Measurements from ENCODE around the gene CMTR1. TPM values are rescaled to one million over a fixed set of nuclear protein-coding genes. Genes with fewer than 3 reads are reported as not detected.
"Not testable (repeated sequence)": the region's sequence is repeated elsewhere in the genome, so short reads cannot be mapped to it uniquely, and the experiment has no call there.

Gene CMTR1
- total and polyA plus RNA-seq, 2 donors from 2014 or later: 17.3 to 35.6 TPM

DNA sequence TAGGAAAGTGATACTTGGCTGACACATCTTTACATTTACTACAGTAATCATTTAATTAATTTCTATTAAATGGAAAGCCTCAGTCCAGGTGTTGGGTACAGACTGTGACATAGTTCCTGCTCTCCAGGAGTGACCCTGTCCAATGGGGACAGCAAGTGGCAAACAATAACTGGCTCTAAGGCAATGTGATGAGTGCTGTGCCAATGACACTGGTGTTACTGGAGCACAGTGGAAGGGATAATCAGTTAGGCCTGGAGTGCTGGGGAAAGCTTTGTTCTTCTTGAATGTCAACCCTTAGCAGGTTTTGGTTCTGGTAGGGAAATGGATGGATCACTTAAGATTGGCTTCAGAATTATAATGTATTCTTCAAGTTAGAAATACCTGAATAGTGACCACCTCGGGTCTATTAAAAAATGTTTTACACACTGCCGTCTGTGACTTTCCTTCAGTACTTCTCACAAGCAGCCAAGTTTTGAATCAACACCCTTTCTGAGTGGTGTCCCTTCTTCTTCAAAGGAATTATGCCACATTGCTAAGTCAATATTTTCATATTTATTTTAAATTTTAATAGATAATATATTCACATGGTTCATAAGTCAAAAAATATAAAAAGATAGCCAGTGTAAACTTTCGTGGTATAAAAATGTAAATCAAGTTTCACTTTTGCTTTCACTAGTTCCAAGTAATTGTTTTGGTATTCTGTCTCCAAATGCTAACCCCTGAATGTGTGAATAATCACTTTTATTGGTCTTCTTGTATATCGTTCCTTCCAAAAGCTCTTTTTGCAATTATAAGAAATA lies 9.6 kb downstream of the CMTR1 start:
- intact Hi-C loops (cut with DNase I): no loop called here
- H3K9ac ChIP-seq (ENCODE audit: low read length in 3 of 3): peak overlapping the region in 1 of 3 donors; percentile 48
- FAIRE-seq: no peak
- peak overlapping the region in 2 of 3 donors; percentile 19 to 31 for H3K4me3 ChIP-seq (ENCODE audit: low read length in 3 of 3)
- DNase-seq: no peak
- TF ChIP-seq, protein P1, sequence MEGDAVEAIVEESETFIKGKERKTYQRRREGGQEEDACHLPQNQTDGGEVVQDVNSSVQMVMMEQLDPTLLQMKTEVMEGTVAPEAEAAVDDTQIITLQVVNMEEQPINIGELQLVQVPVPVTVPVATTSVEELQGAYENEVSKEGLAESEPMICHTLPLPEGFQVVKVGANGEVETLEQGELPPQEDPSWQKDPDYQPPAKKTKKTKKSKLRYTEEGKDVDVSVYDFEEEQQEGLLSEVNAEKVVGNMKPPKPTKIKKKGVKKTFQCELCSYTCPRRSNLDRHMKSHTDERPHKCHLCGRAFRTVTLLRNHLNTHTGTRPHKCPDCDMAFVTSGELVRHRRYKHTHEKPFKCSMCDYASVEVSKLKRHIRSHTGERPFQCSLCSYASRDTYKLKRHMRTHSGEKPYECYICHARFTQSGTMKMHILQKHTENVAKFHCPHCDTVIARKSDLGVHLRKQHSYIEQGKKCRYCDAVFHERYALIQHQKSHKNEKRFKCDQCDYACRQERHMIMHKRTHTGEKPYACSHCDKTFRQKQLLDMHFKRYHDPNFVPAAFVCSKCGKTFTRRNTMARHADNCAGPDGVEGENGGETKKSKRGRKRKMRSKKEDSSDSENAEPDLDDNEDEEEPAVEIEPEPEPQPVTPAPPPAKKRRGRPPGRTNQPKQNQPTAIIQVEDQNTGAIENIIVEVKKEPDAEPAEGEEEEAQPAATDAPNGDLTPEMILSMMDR (IDR thresholded peaks at IDR 0.05; ENCODE audit: borderline replicate concordance, extremely low read depth, insufficient read depth): no peak
- H3K27ac ChIP-seq (ENCODE audit: low read depth in 2 of 2, low read length in 2 of 2): peak overlapping the region in 1 of 2 donors; percentile 63
- H3K4me1 ChIP-seq (ENCODE audit: control insufficient read depth in 2 of 3, insufficient read depth in 2 of 3, low read depth in 1 of 3, low read length in 3 of 3): peaks cover 0 to 3% (median 0%) of the 10 kb centered on the region in 3 donors
- H3K9me3 ChIP-seq (ENCODE audit: control insufficient read depth in 2 of 3, insufficient read depth in 1 of 3, low read length in 3 of 3): no peaks in the 10 kb centered on the region
- H3K36me3 ChIP-seq (ENCODE audit: control insufficient read depth in 2 of 3, insufficient read depth in 3 of 3, low read length in 3 of 3): peaks cover 4 to 46% (median 19%) of the 10 kb centered on the region in 3 donors
- no peaks in the 10 kb centered on the region for H3K27me3 ChIP-seq (ENCODE audit: control insufficient read depth, insufficient read depth, low read length)

DNA sequence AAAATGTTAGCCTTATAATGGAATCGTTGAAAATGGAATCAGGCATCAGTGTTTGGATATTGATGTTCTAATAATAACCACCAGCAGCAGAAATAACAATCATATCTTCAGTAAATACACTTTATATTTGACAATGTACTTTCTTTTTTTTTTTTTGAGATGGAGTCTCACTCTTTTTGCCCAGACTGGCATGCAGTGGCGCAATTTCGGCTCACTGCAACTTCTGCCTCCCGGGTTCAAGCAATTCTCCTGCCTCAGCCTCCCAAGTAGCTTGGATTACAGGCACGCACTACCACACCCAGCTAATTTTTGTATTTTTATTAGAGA lies 10.2 kb downstream of the CMTR1 start:
- H3K9ac ChIP-seq (ENCODE audit: low read length in 3 of 3); H3K27ac ChIP-seq (ENCODE audit: low read depth in 2 of 2, low read length in 2 of 2); FAIRE-seq; H3K4me1 ChIP-seq (ENCODE audit: control insufficient read depth in 2 of 3, insufficient read depth in 2 of 3, low read depth in 1 of 3, low read length in 3 of 3); intact Hi-C loops (cut with DNase I); DNase-seq; H3K9me3 ChIP-seq (ENCODE audit: control insufficient read depth in 2 of 3, insufficient read depth in 1 of 3, low read length in 3 of 3); H3K27me3 ChIP-seq (ENCODE audit: control insufficient read depth, insufficient read depth, low read length): not testable (repeated sequence)
- Histone ChIP-seq H3K4me3 (ENCODE audit: low read length in 3 of 3) (peak overlapping the region in 2 of 3 donors; percentile 7 to 19), H3K36me3 (ENCODE audit: control insufficient read depth in 2 of 3, insufficient read depth in 3 of 3, low read length in 3 of 3) (peaks cover 3 to 41% (median 15%) of the 10 kb centered on the region in 3 donors)

DNA sequence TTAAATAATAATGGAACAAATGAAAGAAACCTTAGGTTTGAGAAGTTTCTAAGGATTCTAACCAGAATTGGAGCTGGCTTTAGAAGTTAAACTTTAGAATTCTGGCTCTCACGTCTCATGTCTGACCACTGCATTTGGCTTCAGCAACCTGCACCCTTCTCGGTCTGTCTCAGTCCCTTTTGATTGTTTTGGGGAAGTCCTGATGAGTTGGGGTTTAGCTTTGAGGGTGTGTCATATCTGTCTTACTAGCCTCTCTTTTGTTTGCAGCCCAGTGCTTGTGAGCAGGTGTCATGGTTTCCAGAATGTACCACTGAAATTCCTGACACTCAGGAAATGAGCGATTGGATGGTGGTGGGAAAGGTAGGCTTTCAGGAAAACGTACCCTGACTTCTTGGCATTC lies 17.0 kb downstream of the CMTR1 start:
- FAIRE-seq (no peak), DNase-seq (no peak)
- H3K4me1 ChIP-seq (ENCODE audit: control insufficient read depth in 2 of 3, insufficient read depth in 2 of 3, low read depth in 1 of 3, low read length in 3 of 3): no peaks in the 10 kb centered on the region
- TF ChIP-seq, protein P1 (IDR thresholded peaks at IDR 0.05; ENCODE audit: borderline replicate concordance, extremely low read depth, insufficient read depth): no peak
- intact Hi-C loops (cut with DNase I): no loop called here
- H3K27me3 ChIP-seq (ENCODE audit: control insufficient read depth, insufficient read depth, low read length): no peaks in the 10 kb centered on the region
- H3K9me3 ChIP-seq (ENCODE audit: control insufficient read depth in 2 of 3, insufficient read depth in 1 of 3, low read length in 3 of 3): no peaks in the 10 kb centered on the region
- no peak overlapping the region for H3K27ac ChIP-seq (ENCODE audit: low read depth in 2 of 2, low read length in 2 of 2)
- H3K9ac ChIP-seq (ENCODE audit: low read length in 3 of 3): no peak overlapping the region
- peaks cover 7 to 59% (median 45%) of the 10 kb centered on the region in 3 donors for H3K36me3 ChIP-seq (ENCODE audit: control insufficient read depth in 2 of 3, insufficient read depth in 3 of 3, low read length in 3 of 3)
- no peak overlapping the region for H3K4me3 ChIP-seq (ENCODE audit: low read length in 3 of 3)

DNA sequence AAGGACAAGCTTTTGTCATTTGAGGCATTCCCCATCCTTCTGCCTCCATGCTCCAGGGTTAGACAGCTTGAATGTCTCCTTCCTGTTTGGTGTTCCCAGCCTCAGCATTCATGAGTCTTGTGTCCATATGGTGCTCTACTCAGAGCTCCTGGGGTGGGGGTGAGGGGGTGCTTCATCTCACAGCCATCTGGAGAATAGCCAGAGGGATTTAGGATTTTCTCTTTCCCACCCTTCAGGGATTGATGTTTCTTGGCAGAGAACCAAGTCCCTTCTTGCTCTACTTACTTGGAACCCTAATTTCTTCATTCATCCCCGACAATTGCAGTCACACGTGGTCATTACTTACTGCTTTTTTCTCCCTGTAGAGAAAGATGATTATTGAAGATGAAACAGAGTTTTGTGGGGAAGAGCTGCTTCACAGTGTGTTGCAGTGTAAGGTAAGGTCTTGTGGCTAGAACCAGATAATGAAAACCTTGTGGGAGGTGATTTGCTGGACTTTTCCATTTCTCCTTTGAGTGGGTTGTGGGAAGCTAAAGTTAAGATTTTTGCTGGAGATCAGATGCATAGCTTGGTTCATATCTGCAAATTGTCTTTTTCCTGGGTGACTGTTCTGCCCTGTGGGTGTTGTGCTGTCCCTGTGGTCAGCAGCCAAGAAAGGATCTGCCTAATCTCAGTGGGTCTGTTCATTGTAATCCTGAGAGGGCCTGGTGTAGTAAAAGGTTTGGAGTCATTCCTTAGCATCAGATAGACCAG lies 18.6 kb downstream of the CMTR1 start:
- no peak for FAIRE-seq
- Histone ChIP-seq H3K27me3 (ENCODE audit: control insufficient read depth, insufficient read depth, low read length) (no peaks in the 10 kb centered on the region), H3K9me3 (ENCODE audit: control insufficient read depth in 2 of 3, insufficient read depth in 1 of 3, low read length in 3 of 3) (no peaks in the 10 kb centered on the region), H3K4me1 (ENCODE audit: control insufficient read depth in 2 of 3, insufficient read depth in 2 of 3, low read depth in 1 of 3, low read length in 3 of 3) (no peaks in the 10 kb centered on the region), H3K36me3 (ENCODE audit: control insufficient read depth in 2 of 3, insufficient read depth in 3 of 3, low read length in 3 of 3) (peaks cover 7 to 64% (median 41%) of the 10 kb centered on the region in 3 donors), H3K27ac (ENCODE audit: low read depth in 2 of 2, low read length in 2 of 2) (no peak overlapping the region), H3K9ac (ENCODE audit: low read length in 3 of 3) (no peak overlapping the region), H3K4me3 (ENCODE audit: low read length in 3 of 3) (no peak overlapping the region)
- intact Hi-C loops (cut with DNase I): no loop called here
- TF ChIP-seq, protein P1 (IDR thresholded peaks at IDR 0.05; ENCODE audit: borderline replicate concordance, extremely low read depth, insufficient read depth): no peak
- DNase-seq: no peak
